ENCODE data around the gene ABTB2. TPM values are rescaled to one million over a fixed set of nuclear protein-coding genes. Genes with fewer than 3 reads are reported as not detected.

Gene ABTB2
- total RNA-seq, 4 donors from 2014 or later, result 2.9 to 8.2 (median 6.6) TPM

DNA sequence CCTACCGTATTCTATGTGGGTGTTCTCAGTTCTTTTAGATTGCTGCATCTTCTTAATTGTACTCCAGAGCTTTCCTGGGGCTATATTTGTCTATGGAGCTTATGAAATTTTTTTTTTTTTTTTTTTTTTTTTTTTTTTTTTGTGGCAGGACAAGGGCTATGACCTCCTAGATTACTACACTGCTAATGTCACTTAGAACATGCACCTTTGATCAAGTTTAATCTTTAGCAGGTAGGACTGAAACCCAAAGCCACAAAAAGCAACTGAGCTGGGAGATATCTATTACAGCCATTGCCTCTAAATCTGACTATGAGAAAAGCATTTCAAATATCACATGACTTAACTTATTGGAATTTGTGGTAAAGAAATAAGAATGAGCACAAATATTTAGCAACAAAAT is 21.7 kb upstream of the ABTB2 start:
- no peaks in the 10 kb centered on the region for H3K36me3 ChIP-seq
- no peak overlapping the region for H3K27ac ChIP-seq
- no peak for DNase-seq
- no peaks in the 10 kb centered on the region for H3K4me1 ChIP-seq
- TF ChIP-seq CTCF (IDR thresholded peaks at IDR 0.05), result no peak
- TF ChIP-seq POLR2A (IDR thresholded peaks at IDR 0.05), result no peak
- no peaks in the 10 kb centered on the region for H3K27me3 ChIP-seq
- peaks cover 0 to 17% of the 10 kb centered on the region in 2 donors for H3K9me3 ChIP-seq
- no peak overlapping the region for H3K4me3 ChIP-seq
- intact Hi-C loops (cut with DNase I; ENCODE audit: low total_unique reads), result no loop called here

- no peaks in the 10 kb centered on the region for H3K27me3 ChIP-seq
- no peak overlapping the region for H3K4me3 ChIP-seq
- no peaks in the 10 kb centered on the region for H3K4me1 ChIP-seq
- no peak for TF ChIP-seq POLR2A (IDR thresholded peaks at IDR 0.05)
- H3K9me3 ChIP-seq, result peaks cover 0 to 17% of the 10 kb centered on the region in 2 donors
- DNase-seq, result no peak
- intact Hi-C loops (cut with DNase I; ENCODE audit: low total_unique reads), result no loop called here
- H3K36me3 ChIP-seq, result no peaks in the 10 kb centered on the region
- no peak overlapping the region for H3K27ac ChIP-seq
Measured at GRCh38 chr11:34379079-34379478, 21.3 kb upstream of the ABTB2 start.

DNA sequence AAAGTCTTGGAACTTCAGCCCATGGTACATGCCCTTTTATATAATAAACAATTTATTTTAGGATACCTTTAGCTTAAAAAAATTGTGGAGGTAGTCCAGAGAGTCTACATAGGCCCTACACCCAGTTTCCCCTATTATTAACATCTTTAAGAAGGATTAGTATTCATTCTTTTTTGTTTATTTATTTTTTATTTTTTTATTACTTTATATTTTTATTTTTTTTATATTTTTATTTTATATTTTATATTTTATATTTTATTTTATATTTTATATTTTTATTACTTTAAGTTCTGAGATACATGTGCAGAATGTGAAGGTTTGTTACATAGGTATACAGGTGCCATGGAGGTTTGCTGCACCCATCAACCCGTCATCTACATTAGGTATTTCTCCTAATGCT is 15.9 kb upstream of the ABTB2 start:
- H3K27me3 ChIP-seq, result no peaks in the 10 kb centered on the region
- peaks cover 0 to 15% of the 10 kb centered on the region in 2 donors for H3K9me3 ChIP-seq
- no peak overlapping the region for H3K4me3 ChIP-seq
- TF ChIP-seq CTCF (IDR thresholded peaks at IDR 0.05) (no peak), POLR2A (IDR thresholded peaks at IDR 0.05) (no peak)
- DNase-seq, result no peak
- no peak overlapping the region for H3K27ac ChIP-seq
- intact Hi-C loops (cut with DNase I; ENCODE audit: low total_unique reads), result no loop called here
- no peaks in the 10 kb centered on the region for H3K36me3 ChIP-seq
- H3K4me1 ChIP-seq, result no peaks in the 10 kb centered on the region

DNA sequence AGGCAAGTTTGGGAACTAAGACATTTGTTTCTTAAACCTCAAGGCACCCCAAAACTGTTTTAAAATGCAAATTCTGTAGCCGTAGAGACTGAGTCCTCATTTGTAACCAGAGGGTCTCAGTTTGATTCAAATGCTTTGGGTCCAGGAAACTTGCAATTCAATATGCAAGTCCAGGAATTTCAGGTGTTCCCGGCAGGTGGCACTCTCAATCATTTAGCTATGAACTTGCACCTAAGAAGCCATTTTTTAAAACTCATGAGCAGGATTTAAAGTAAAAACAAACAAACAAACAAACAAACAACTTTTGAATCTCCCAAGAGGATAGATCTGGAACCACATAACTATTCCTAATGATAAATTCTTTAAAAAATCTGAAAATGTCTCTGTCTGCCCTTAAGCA is 8.7 kb upstream of the ABTB2 start:
- H3K4me1 ChIP-seq, result no peaks in the 10 kb centered on the region
- DNase-seq, result no peak
- no peak overlapping the region for H3K27ac ChIP-seq
- no peaks in the 10 kb centered on the region for H3K9me3 ChIP-seq
- no peak overlapping the region for H3K4me3 ChIP-seq
- no peaks in the 10 kb centered on the region for H3K36me3 ChIP-seq
- H3K27me3 ChIP-seq, result no peaks in the 10 kb centered on the region
- intact Hi-C loops (cut with DNase I; ENCODE audit: low total_unique reads), result no loop called here
- no peak for TF ChIP-seq POLR2A (IDR thresholded peaks at IDR 0.05)
- peak in 1 of 4 experiments; percentile 3 for TF ChIP-seq CTCF (IDR thresholded peaks at IDR 0.05)

DNA sequence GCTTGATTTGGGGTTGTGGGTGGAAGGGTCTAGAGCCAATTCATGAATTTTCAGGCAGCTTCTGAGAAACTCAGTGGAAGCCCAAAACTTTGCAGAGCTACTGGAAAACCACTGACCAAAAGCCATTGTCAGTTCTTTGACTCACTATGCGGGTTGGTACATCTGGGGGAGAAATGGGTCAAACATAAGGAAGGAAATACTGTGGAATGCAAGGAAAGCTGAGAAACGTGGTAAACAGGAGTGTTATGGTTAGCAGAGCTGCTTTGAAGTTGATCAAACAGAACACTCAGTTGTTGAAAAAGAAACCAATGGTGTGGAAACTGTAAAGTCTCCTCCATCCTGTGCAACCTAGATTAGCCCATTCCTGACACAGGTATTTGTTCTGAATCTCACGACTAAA is 6.3 kb upstream of the ABTB2 start:
- DNase-seq, result no peak
- Histone ChIP-seq H3K4me3 (no peak overlapping the region), H3K9me3 (no peaks in the 10 kb centered on the region), H3K36me3 (no peaks in the 10 kb centered on the region), H3K27me3 (no peaks in the 10 kb centered on the region), H3K27ac (no peak overlapping the region), H3K4me1 (no peaks in the 10 kb centered on the region)
- TF ChIP-seq CTCF (IDR thresholded peaks at IDR 0.05), result no peak
- TF ChIP-seq POLR2A (IDR thresholded peaks at IDR 0.05), result no peak
- intact Hi-C loops (cut with DNase I; ENCODE audit: low total_unique reads), result no loop called here
